ENCODE results near the gene NFIL3.

DNA sequence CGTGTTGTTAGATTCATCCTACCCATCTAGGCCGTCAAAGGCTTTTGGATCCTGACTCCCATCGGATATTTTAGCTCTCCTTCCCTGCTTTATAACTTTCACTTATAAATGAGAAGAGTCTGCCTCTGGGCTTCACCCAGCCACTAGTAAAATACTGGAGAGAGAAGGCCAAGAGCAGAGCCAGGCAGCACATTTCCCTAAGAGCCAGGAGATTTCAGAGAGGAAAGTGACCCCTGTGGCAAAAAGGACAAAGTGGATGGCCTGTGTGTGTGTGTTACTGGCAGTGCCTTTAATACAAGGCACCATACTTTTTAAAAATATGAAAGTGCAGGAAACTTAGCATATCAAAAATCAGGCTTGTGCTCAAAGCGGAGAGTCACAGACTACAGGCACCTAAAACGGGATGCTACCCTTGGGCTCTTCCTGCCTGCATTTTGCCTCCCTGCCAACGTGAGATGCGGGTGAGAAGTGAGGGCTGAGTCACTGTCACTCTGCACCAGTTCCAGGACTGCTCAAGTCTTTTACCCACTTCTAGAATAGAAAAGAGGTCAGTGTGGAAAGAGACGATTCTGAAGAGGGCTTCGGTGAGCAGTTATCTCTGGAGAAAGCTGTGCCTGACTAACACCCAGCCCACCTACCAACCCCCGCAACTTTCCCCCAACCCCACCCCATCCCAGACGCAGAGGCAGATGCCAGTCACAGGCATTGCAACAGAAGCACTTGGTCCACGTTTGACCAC, 15.9 kb downstream of the NFIL3 start:
- TF ChIP-seq EP300 (IDR thresholded peaks at IDR 0.05; ENCODE audit: borderline replicate concordance) = no peak
- TF ChIP-seq TAF1 (IDR thresholded peaks at IDR 0.05; ENCODE audit: low read depth) = no peak
- TF ChIP-seq, protein P1, sequence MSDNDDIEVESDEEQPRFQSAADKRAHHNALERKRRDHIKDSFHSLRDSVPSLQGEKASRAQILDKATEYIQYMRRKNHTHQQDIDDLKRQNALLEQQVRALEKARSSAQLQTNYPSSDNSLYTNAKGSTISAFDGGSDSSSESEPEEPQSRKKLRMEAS (IDR thresholded peaks at IDR 0.05) = no peak
- TF ChIP-seq RAD21 (IDR thresholded peaks at IDR 0.05; ENCODE audit: low read depth) = no peak
- no peak for TF ChIP-seq YY1 (IDR thresholded peaks at IDR 0.05; ENCODE audit: low read depth)
- no peak for TF ChIP-seq TCF12 (IDR thresholded peaks at IDR 0.05; ENCODE audit: low read depth)

All from Ishikawa (cell line).